Measurements from ENCODE around the gene NSMCE1. TPM values are rescaled to one million over a fixed set of nuclear protein-coding genes. Genes with fewer than 3 reads are reported as not detected.

Gene NSMCE1
- total and polyA plus RNA-seq, 2 of the 8 experiments (the other 6 are each of a cell fraction or from before 2014, with no cell fraction given): 8.1 to 16.6 TPM

DNA sequence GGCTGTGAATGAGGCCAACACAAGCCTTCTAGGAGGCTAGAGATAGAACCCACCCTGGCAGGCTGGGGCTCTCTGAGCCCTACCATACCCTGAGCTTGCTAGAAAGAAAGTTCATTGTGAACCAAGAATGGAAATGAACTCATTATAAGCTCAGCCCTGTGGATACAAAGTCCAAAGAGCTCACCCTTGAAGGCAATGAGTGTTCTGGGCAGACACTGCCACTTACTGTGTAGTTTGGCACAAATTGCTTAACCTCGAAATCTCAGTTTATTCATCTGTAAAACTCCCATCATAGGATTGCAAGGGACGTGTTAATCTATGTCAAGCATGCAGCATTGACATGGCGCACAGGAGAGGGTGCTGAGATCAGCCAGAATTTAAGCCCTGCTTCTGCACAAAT is 59.8 kb downstream of the NSMCE1 start (continued):
- TF ChIP-seq, protein P1, sequence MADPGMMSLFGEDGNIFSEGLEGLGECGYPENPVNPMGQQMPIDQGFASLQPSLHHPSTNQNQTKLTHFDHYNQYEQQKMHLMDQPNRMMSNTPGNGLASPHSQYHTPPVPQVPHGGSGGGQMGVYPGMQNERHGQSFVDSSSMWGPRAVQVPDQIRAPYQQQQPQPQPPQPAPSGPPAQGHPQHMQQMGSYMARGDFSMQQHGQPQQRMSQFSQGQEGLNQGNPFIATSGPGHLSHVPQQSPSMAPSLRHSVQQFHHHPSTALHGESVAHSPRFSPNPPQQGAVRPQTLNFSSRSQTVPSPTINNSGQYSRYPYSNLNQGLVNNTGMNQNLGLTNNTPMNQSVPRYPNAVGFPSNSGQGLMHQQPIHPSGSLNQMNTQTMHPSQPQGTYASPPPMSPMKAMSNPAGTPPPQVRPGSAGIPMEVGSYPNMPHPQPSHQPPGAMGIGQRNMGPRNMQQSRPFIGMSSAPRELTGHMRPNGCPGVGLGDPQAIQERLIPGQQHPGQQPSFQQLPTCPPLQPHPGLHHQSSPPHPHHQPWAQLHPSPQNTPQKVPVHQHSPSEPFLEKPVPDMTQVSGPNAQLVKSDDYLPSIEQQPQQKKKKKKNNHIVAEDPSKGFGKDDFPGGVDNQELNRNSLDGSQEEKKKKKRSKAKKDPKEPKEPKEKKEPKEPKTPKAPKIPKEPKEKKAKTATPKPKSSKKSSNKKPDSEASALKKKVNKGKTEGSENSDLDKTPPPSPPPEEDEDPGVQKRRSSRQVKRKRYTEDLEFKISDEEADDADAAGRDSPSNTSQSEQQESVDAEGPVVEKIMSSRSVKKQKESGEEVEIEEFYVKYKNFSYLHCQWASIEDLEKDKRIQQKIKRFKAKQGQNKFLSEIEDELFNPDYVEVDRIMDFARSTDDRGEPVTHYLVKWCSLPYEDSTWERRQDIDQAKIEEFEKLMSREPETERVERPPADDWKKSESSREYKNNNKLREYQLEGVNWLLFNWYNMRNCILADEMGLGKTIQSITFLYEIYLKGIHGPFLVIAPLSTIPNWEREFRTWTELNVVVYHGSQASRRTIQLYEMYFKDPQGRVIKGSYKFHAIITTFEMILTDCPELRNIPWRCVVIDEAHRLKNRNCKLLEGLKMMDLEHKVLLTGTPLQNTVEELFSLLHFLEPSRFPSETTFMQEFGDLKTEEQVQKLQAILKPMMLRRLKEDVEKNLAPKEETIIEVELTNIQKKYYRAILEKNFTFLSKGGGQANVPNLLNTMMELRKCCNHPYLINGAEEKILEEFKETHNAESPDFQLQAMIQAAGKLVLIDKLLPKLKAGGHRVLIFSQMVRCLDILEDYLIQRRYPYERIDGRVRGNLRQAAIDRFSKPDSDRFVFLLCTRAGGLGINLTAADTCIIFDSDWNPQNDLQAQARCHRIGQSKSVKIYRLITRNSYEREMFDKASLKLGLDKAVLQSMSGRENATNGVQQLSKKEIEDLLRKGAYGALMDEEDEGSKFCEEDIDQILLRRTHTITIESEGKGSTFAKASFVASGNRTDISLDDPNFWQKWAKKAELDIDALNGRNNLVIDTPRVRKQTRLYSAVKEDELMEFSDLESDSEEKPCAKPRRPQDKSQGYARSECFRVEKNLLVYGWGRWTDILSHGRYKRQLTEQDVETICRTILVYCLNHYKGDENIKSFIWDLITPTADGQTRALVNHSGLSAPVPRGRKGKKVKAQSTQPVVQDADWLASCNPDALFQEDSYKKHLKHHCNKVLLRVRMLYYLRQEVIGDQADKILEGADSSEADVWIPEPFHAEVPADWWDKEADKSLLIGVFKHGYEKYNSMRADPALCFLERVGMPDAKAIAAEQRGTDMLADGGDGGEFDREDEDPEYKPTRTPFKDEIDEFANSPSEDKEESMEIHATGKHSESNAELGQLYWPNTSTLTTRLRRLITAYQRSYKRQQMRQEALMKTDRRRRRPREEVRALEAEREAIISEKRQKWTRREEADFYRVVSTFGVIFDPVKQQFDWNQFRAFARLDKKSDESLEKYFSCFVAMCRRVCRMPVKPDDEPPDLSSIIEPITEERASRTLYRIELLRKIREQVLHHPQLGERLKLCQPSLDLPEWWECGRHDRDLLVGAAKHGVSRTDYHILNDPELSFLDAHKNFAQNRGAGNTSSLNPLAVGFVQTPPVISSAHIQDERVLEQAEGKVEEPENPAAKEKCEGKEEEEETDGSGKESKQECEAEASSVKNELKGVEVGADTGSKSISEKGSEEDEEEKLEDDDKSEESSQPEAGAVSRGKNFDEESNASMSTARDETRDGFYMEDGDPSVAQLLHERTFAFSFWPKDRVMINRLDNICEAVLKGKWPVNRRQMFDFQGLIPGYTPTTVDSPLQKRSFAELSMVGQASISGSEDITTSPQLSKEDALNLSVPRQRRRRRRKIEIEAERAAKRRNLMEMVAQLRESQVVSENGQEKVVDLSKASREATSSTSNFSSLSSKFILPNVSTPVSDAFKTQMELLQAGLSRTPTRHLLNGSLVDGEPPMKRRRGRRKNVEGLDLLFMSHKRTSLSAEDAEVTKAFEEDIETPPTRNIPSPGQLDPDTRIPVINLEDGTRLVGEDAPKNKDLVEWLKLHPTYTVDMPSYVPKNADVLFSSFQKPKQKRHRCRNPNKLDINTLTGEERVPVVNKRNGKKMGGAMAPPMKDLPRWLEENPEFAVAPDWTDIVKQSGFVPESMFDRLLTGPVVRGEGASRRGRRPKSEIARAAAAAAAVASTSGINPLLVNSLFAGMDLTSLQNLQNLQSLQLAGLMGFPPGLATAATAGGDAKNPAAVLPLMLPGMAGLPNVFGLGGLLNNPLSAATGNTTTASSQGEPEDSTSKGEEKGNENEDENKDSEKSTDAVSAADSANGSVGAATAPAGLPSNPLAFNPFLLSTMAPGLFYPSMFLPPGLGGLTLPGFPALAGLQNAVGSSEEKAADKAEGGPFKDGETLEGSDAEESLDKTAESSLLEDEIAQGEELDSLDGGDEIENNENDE (IDR thresholded peaks at IDR 0.05; ENCODE audit: insufficient replicate concordance, low read length): no peak
- TF ChIP-seq CBX5 (IDR thresholded peaks at IDR 0.05; ENCODE audit: low read depth, low read length): no peak

Measured in H1 (cell line).